Measurements from ENCODE around the gene YKT6. TPM values are rescaled to one million over a fixed set of nuclear protein-coding genes. Genes with fewer than 3 reads are reported as not detected.

Gene YKT6
- total RNA-seq, 1 experiment from 2014 or later: 146 TPM

DNA sequence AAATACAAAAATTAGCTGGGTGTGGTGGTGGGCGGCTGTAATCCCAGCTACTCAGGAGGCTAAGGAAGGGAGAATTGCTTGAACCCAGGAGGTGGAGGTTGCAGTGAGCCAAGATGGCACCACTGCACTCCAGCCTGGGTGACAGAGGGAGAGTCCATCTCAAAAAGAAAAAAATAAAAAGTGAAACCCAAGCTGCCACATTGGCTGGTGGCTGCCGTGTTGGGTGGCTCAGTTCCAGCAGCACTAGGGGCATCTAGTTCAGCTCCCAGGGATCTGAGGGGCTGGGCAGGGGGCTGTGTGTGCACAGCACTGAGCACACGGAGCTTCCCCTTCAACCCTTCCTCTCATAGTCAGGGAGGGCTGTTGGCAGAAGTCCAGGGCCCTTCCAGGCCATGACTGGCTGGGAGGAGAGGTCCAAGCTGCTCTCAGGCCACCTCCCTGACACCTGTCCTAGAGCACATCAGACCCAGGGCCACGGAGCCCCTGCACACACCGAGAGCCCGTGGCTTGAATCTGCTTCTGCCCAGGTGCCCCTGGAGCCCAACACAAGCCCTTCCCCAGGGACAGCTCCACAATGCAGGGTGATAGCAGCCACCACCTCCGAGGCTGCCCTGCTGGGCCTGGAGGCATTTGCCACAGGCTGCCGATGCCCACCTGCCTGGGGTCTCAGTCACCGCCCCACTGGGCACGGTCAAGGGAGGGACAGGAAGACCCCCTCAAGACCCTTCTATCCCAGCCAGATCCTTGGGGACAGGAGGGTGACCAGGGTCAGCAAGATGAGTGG lies 47.3 kb downstream of the YKT6 start:
- CTCF ChIA-PET: no interaction called here

DNA sequence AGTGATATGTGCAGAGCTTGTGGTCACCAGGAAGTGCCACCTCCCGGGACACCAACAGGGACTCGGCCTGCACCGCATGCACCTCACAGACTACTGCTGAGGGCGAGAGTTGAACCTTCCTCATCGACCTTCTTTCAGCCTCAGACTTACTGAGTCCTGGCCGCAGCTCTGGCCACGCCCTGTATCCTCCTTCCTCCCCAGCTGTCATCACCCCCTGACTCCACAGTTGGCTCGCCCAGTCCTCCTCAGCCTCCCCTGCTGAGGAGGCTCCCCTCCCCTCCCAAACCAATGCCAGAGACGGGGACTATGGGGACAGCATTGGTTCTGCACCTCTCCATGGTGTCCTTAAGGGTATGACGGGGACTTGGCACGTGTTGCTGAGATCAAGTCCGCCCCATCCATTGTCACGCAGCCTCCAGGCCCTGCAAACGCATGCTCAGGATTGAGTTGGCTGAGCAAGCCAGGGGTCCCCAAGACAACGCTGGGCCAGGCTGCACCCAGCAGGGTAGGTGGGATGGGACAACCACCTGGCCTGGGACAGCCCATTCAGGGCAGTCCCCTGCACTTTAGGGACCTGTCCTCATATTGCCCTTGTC lies 49.0 kb downstream of the YKT6 start:
- CTCF ChIA-PET: no interaction called here
- BruUV-seq (replicated peaks): no TSS peak

More for the DNA sequence above, 47.3 kb downstream of the YKT6 start:
- Mint-ChIP-seq H3K9me3 (ENCODE audit: low read depth, unreplicated experiment) (no peaks in the 10 kb centered on the region), H3K27ac (ENCODE audit: unreplicated experiment) (no peak overlapping the region), H3K4me3 (ENCODE audit: low read depth, unreplicated experiment) (no peak overlapping the region), H3K4me1 (ENCODE audit: low read depth, unreplicated experiment) (no peaks in the 10 kb centered on the region), H3K27me3 (ENCODE audit: unreplicated experiment) (peaks cover 58% of the 10 kb centered on the region), H3K36me3 (ENCODE audit: insufficient read depth, unreplicated experiment) (no peaks in the 10 kb centered on the region)
- TF ChIP-seq, protein P1, sequence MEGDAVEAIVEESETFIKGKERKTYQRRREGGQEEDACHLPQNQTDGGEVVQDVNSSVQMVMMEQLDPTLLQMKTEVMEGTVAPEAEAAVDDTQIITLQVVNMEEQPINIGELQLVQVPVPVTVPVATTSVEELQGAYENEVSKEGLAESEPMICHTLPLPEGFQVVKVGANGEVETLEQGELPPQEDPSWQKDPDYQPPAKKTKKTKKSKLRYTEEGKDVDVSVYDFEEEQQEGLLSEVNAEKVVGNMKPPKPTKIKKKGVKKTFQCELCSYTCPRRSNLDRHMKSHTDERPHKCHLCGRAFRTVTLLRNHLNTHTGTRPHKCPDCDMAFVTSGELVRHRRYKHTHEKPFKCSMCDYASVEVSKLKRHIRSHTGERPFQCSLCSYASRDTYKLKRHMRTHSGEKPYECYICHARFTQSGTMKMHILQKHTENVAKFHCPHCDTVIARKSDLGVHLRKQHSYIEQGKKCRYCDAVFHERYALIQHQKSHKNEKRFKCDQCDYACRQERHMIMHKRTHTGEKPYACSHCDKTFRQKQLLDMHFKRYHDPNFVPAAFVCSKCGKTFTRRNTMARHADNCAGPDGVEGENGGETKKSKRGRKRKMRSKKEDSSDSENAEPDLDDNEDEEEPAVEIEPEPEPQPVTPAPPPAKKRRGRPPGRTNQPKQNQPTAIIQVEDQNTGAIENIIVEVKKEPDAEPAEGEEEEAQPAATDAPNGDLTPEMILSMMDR (IDR thresholded peaks at IDR 0.05; ENCODE audit: unreplicated experiment): no peak
- intact Hi-C loops (cut with micrococcal nuclease; ENCODE audit: unreplicated experiment): loop anchor here (10.0 kb wide), 1 partner anchor 127 kb away; no protein-coding TSS in a partner anchor
- no TSS peak for BruUV-seq (replicated peaks)
- no peak for DNase-seq

DNA sequence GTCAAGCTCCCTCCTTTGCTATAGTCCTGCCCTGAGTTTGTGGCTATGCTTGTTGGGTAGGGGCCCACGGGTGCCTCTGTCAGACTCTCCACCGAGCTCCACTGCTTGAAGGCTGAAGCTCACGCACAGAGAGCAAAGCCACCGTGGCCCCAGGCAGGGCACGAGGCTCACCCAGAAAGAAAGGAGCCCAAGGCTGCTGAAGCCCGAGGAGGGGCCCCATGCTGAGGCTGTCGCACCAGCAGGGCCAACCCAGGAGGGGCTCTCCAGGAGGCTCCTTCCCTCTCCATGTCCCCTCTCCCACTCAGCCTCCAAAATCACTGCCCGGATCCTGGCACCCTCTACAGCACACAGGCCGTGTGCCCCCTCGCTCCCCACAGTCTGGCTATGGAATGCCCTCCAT lies 50.5 kb downstream of the YKT6 start:
- CTCF ChIA-PET: no interaction called here
- TF ChIP-seq, protein P1 (IDR thresholded peaks at IDR 0.05; ENCODE audit: unreplicated experiment): no peak
- H3K27ac Mint-ChIP-seq (ENCODE audit: unreplicated experiment): no peak overlapping the region
- no TSS peak for BruUV-seq (replicated peaks)
- H3K4me3 Mint-ChIP-seq (ENCODE audit: low read depth, unreplicated experiment): no peak overlapping the region
- peaks cover 56% of the 10 kb centered on the region for H3K27me3 Mint-ChIP-seq (ENCODE audit: unreplicated experiment)
- no peak for DNase-seq
- intact Hi-C loops (cut with micrococcal nuclease; ENCODE audit: unreplicated experiment): no loop called here
- H3K9me3 Mint-ChIP-seq (ENCODE audit: low read depth, unreplicated experiment): no peaks in the 10 kb centered on the region
- no peaks in the 10 kb centered on the region for H3K36me3 Mint-ChIP-seq (ENCODE audit: insufficient read depth, unreplicated experiment)
- peaks cover 5% of the 10 kb centered on the region for H3K4me1 Mint-ChIP-seq (ENCODE audit: low read depth, unreplicated experiment)

More for the DNA sequence above, 49.0 kb downstream of the YKT6 start:
- H3K27me3 Mint-ChIP-seq (ENCODE audit: unreplicated experiment): peaks cover 59% of the 10 kb centered on the region
- no peaks in the 10 kb centered on the region for H3K9me3 Mint-ChIP-seq (ENCODE audit: low read depth, unreplicated experiment)
- no peak overlapping the region for H3K4me3 Mint-ChIP-seq (ENCODE audit: low read depth, unreplicated experiment)
- H3K4me1 Mint-ChIP-seq (ENCODE audit: low read depth, unreplicated experiment): no peaks in the 10 kb centered on the region
- no peak for DNase-seq
- intact Hi-C loops (cut with micrococcal nuclease; ENCODE audit: unreplicated experiment): loop anchor here (10.0 kb wide), 1 partner anchor 125 kb away; no protein-coding TSS in a partner anchor
- TF ChIP-seq, protein P1 (IDR thresholded peaks at IDR 0.05; ENCODE audit: unreplicated experiment): no peak
- H3K27ac Mint-ChIP-seq (ENCODE audit: unreplicated experiment): no peak overlapping the region
- no peaks in the 10 kb centered on the region for H3K36me3 Mint-ChIP-seq (ENCODE audit: insufficient read depth, unreplicated experiment)

DNA sequence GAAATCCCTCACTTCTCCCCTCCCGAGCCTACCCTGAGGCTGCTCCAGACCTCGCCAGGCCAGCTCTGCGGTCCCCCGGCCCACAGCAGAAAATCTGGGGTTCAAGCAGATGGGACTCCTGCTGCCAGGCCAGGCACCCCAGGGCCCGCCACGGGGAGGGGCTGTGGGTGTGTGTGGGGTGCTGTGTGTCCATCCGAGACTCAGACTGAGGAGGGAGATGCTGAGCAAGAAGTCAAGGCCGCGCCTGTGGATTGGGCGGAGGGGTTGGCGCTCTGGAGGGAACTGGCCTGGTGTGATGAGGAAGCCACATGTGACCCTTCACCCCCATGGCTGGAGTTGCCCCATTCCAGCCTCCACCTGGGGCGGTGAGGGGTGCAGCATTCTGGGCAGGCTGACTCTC lies 51.1 kb downstream of the YKT6 start:
- H3K9me3 Mint-ChIP-seq (ENCODE audit: low read depth, unreplicated experiment): no peaks in the 10 kb centered on the region
- no peak overlapping the region for H3K27ac Mint-ChIP-seq (ENCODE audit: unreplicated experiment)
- TF ChIP-seq, protein P1 (IDR thresholded peaks at IDR 0.05; ENCODE audit: unreplicated experiment): no peak
- DNase-seq: no peak
- no peaks in the 10 kb centered on the region for H3K36me3 Mint-ChIP-seq (ENCODE audit: insufficient read depth, unreplicated experiment)
- no TSS peak for BruUV-seq (replicated peaks)
- H3K4me1 Mint-ChIP-seq (ENCODE audit: low read depth, unreplicated experiment): peaks cover 6% of the 10 kb centered on the region
- H3K4me3 Mint-ChIP-seq (ENCODE audit: low read depth, unreplicated experiment): no peak overlapping the region
- CTCF ChIA-PET: no interaction called here
- intact Hi-C loops (cut with micrococcal nuclease; ENCODE audit: unreplicated experiment): no loop called here
- H3K27me3 Mint-ChIP-seq (ENCODE audit: unreplicated experiment): peaks cover 56% of the 10 kb centered on the region
